Liver (tissue), 9 donors: ENCODE data around the gene BRD3OS. TPM values are rescaled to one million over a fixed set of nuclear protein-coding genes. Genes with fewer than 3 reads are reported as not detected.
A peak's percentile ranks its signal among the peaks of the same experiment; 100 is the strongest.

Source experiments
- DNase-seq: peaks from one replicate; pipeline ENCODE4 v3.0.0-alpha.2; 2017; ENCODE audit warnings: low spot score
- H3K27ac ChIP-seq, 2 donors: one replicate each; pipeline ENCODE4 v1.7.0; 2013; ENCODE audit warnings: inconsistent platforms in 2 of 2, low read length in 2 of 2, control low read depth in 1 of 2, low read depth in 1 of 2, mild to moderate bottlenecking in 1 of 2
- H3K27me3 ChIP-seq, 4 donors: one replicate each; pipeline versions ENCODE4 v1.6.1 to v1.7.0; 2013; ENCODE audit warnings: low read length in 3 of 4, inconsistent platforms in 1 of 4, mild to moderate bottlenecking in 1 of 4, moderate library complexity in 1 of 4; ENCODE audit not compliant: control insufficient read depth in 4 of 4, insufficient read depth in 4 of 4
- H3K36me3 ChIP-seq, 4 donors: one replicate each; pipeline versions ENCODE4 v1.6.1 to v1.7.0; 2013; ENCODE audit warnings: low read length in 3 of 4, mild to moderate bottlenecking in 3 of 4, low read depth in 1 of 4, moderate library complexity in 1 of 4; ENCODE audit not compliant: control insufficient read depth in 4 of 4, insufficient read depth in 3 of 4
- H3K4me1 ChIP-seq, 4 donors: one replicate each; pipeline versions ENCODE4 v1.6.1 to v1.7.0; 2013; ENCODE audit warnings: low read length in 3 of 4, mild to moderate bottlenecking in 3 of 4, moderate library complexity in 1 of 4; ENCODE audit not compliant: control insufficient read depth in 4 of 4, insufficient read depth in 4 of 4
- H3K4me3 ChIP-seq, 3 donors: one replicate each; pipeline versions ENCODE4 v1.6.1 to v1.7.0; 2013; ENCODE audit warnings: low read length in 3 of 3, control low read depth in 1 of 3, low read depth in 1 of 3, mild to moderate bottlenecking in 1 of 3
- H3K9ac ChIP-seq, 2 donors: one replicate each; pipeline ENCODE4 v1.7.0; 2013; ENCODE audit warnings: low read length in 2 of 2, mild to moderate bottlenecking in 2 of 2, moderate library complexity in 2 of 2, control low read depth in 1 of 2, low read depth in 1 of 2
- H3K9me3 ChIP-seq, 4 donors: one replicate each; pipeline versions ENCODE4 v1.6.1 to v1.7.0; 2013; ENCODE audit warnings: low read length in 3 of 4; ENCODE audit not compliant: control insufficient read depth in 4 of 4
- ATF3 ChIP-seq: IDR thresholded peaks from 2 replicates; pipeline ENCODE4 v1.6.1; 2016; ENCODE audit warnings: antibody characterized with exemption
- EGR1 ChIP-seq, 2 donors: IDR thresholded peaks; 2 replicates each; pipeline ENCODE4 v1.6.1; 2016 to 2018; ENCODE audit warnings: antibody characterized with exemption in 2 of 2, low read depth in 2 of 2
- FOXA1 ChIP-seq: IDR thresholded peaks from 2 replicates; pipeline ENCODE4 v1.6.1; 2016; ENCODE audit warnings: antibody characterized with exemption
- FOXA2 ChIP-seq: IDR thresholded peaks from 2 replicates; pipeline ENCODE4 v1.6.1; 2016; ENCODE audit warnings: antibody characterized with exemption
- HNF4A ChIP-seq, 2 donors: conservative IDR thresholded peaks; 2 replicates each; pipeline ENCODE4 v1.6.1; 2016; ENCODE audit warnings: antibody characterized with exemption in 2 of 2, mild to moderate bottlenecking in 2 of 2
- HNF4G ChIP-seq: IDR thresholded peaks from 2 replicates; pipeline ENCODE4 v1.6.1; 2016; ENCODE audit warnings: antibody characterized with exemption
- JUND ChIP-seq, 2 donors: IDR thresholded peaks; 2 replicates each; pipeline ENCODE4 v1.6.1; 2016; ENCODE audit warnings: antibody characterized with exemption in 2 of 2
- MAX ChIP-seq: IDR thresholded peaks from 2 replicates; pipeline ENCODE4 v1.6.1; 2016; ENCODE audit warnings: antibody characterized with exemption
- NR2F2 ChIP-seq: IDR thresholded peaks from 2 replicates; pipeline ENCODE4 v1.6.1; 2016; ENCODE audit warnings: antibody characterized with exemption
- REST ChIP-seq: IDR thresholded peaks from 2 replicates; pipeline ENCODE4 v1.6.1; 2016; ENCODE audit warnings: antibody characterized with exemption, mild to moderate bottlenecking
- RXRA ChIP-seq, 2 donors: IDR thresholded peaks; 2 replicates each; pipeline ENCODE4 v1.6.1; 2017 to 2018; ENCODE audit warnings: antibody characterized with exemption in 2 of 2, mild to moderate bottlenecking in 1 of 2
- SP1 ChIP-seq: IDR thresholded peaks from 2 replicates; pipeline ENCODE4 v1.6.1; 2018; ENCODE audit warnings: antibody characterized with exemption, mild to moderate bottlenecking
- YY1 ChIP-seq: IDR thresholded peaks from 2 replicates; pipeline ENCODE4 v1.6.1; 2016; ENCODE audit warnings: antibody characterized with exemption, mild to moderate bottlenecking
- ZBTB33 ChIP-seq: IDR thresholded peaks from 2 replicates; pipeline ENCODE4 v1.6.1; 2016; ENCODE audit warnings: antibody characterized with exemption
- WGBS: extraction: QIAGEN DNeasy Blood & Tissue Kit; methylation state at CpG from one replicate; pipeline ENCODE4 v1.1.7; 2013; 5-methylcytosine and 5-hydroxymethylcytosine counted together
- polyA plus RNA-seq, 2 donors: library from polyadenylated mRNA; stranded (reverse) in 1 of 2; unstranded in 1 of 2; fragments of 200-250 nt in 1 of 2; fragments of >200 nt in 1 of 2; fragmentation: Nextera tagmentation in 1 of 2; extraction: Ambion mirVana in 1 of 2; gene quantifications; one replicate each; pipeline versions ENCODE4 v1.2.1 to v1.2.3, GENCODE V29; 2013 to 2015
- total RNA-seq, 2 donors: library from RNA; depleted of rRNA; stranded (reverse); fragments of >200 nt; gene quantifications; one replicate each; pipeline ENCODE4 v1.2.3, GENCODE V29; 2014
- donor health status: healthy.
- donor health status: healthy.
- donor health status: healthy.
- donor health status: healthy.
- donor health status: healthy.

Gene BRD3OS
- total and polyA plus RNA-seq, 4 donors: 2.1 to 5.1 (median 2.9) TPM

GRCh38 chr9:134057307-134057657 is 32.0 kb downstream of the BRD3OS start:
- H3K9ac ChIP-seq: no peak overlapping the region
- peaks cover 0 to 8% (median 3%) of the 10 kb centered on the region in 4 donors for H3K36me3 ChIP-seq
- H3K9me3 ChIP-seq: no peaks in the 10 kb centered on the region
- H3K4me1 ChIP-seq: peaks cover 43 to 85% (median 61%) of the 10 kb centered on the region in 4 donors
- H3K4me3 ChIP-seq: no peak overlapping the region
- H3K27ac ChIP-seq: peak overlapping the region; percentile 82 to 86
- DNase-seq: no peak
- WGBS: 87% methylated on average over 13 of the region's 13 CpGs
- H3K27me3 ChIP-seq: no peaks in the 10 kb centered on the region
- TF ChIP-seq FOXA2: no peak

- H3K9me3 ChIP-seq: no peaks in the 10 kb centered on the region
- no peaks in the 10 kb centered on the region for H3K27me3 ChIP-seq
- peaks cover 0 to 2% (median under 1%) of the 10 kb centered on the region in 4 donors for H3K36me3 ChIP-seq
- H3K9ac ChIP-seq: no peak overlapping the region
- H3K4me1 ChIP-seq: peaks cover 43 to 81% (median 65%) of the 10 kb centered on the region in 4 donors
- peak overlapping the region; percentile 62 to 86 for H3K27ac ChIP-seq
- whole genome bisulfite sequencing: 71% methylated on average over 28 of the region's 28 CpGs
- DNase-seq: peak; percentile 53
- no peak overlapping the region for H3K4me3 ChIP-seq
- peak; percentile 51 to 85 for TF ChIP-seq HNF4A (conservative IDR thresholded peaks at IDR 0.05)
- TF ChIP-seq NR2F2: no peak
- no peak for TF ChIP-seq HNF4G
- TF ChIP-seq EGR1 (IDR thresholded peaks at IDR 0.05; ENCODE audit: low read depth in 2 of 2): peak in 1 of 2 donors; percentile 46
- TF ChIP-seq JUND (IDR thresholded peaks at IDR 0.05): peak in 1 of 2 donors; percentile 49
- peak; percentile 96 for TF ChIP-seq FOXA2
- TF ChIP-seq SP1: peak; percentile 69
- peak; percentile 77 for TF ChIP-seq REST
- TF ChIP-seq RXRA (IDR thresholded peaks at IDR 0.05): peak; percentile 59 to 92
- peak; percentile 88 for TF ChIP-seq MAX
- no peak for TF ChIP-seq ZBTB33
- peak; percentile 97 for TF ChIP-seq FOXA1
- TF ChIP-seq YY1: peak; percentile 97
- no peak for TF ChIP-seq ATF3
Observed at GRCh38 chr9:134057751-134058701, 32.7 kb downstream of the BRD3OS start.
